HUES64 (cell line): ENCODE measurements around the gene TUB.

Experiments used
- H3K27ac ChIP-seq: 2 replicates; pipeline ENCODE4 v1.7.0; 2013; ENCODE audit warnings: low read depth, low read length, inconsistent platforms
- H3K27me3 ChIP-seq: 2 replicates; pipeline ENCODE4 v1.6.1; 2013; ENCODE audit warnings: mild to moderate bottlenecking, low read length; ENCODE audit not compliant: insufficient read depth
- H3K36me3 ChIP-seq: 2 replicates; pipeline ENCODE4 v1.6.1; 2013; ENCODE audit warnings: mild to moderate bottlenecking, low read length; ENCODE audit not compliant: insufficient read depth
- H3K4me1 ChIP-seq: 2 replicates; pipeline ENCODE4 v1.6.1; 2013; ENCODE audit warnings: mild to moderate bottlenecking, low read length, moderate library complexity; ENCODE audit not compliant: insufficient read depth
- H3K4me3 ChIP-seq: 2 replicates; pipeline ENCODE4 v1.5.1; 2013; ENCODE audit warnings: mild to moderate bottlenecking, low read length, moderate library complexity
- H3K9ac ChIP-seq: 2 replicates; pipeline ENCODE4 v1.6.1; 2013; ENCODE audit warnings: mild to moderate bottlenecking, low read depth, low read length
- H3K9me3 ChIP-seq: 2 replicates; pipeline ENCODE4 v1.6.1; 2013; ENCODE audit warnings: low read depth, low read length; ENCODE audit not compliant: insufficient read depth
- WGBS: fragments of 150-250, 120-280 bp; methylation state at CpG from one replicate; pipeline ENCODE4 v1.1.7; 2013; ENCODE audit warnings: missing lambda C conversion rate; 5-methylcytosine and 5-hydroxymethylcytosine counted together

TUB gene

GRCh38 chr11:8086571-8086970 lies 5.6 kb downstream of the TUB start:
- Histone ChIP-seq H3K27ac (no peak overlapping the region), H3K27me3 (peaks cover 7% of the 10 kb centered on the region), H3K4me3 (no peak overlapping the region), H3K4me1 (peaks cover 27% of the 10 kb centered on the region), H3K9ac (no peak overlapping the region), H3K36me3 (no peaks in the 10 kb centered on the region), H3K9me3 (no peaks in the 10 kb centered on the region)
- 93% methylated on average over 5 of the region's 7 CpGs for WGBS

GRCh38 chr11:8087185-8087584 lies 6.2 kb downstream of the TUB start:
- no peaks in the 10 kb centered on the region for H3K9me3 ChIP-seq
- H3K36me3 ChIP-seq: no peaks in the 10 kb centered on the region
- no peak overlapping the region for H3K9ac ChIP-seq
- 73% methylated on average over 4 of the region's 4 CpGs for WGBS
- no peak overlapping the region for H3K27ac ChIP-seq
- H3K4me3 ChIP-seq: no peak overlapping the region
- peaks cover under 1% of the 10 kb centered on the region for H3K27me3 ChIP-seq
- H3K4me1 ChIP-seq: peaks cover 21% of the 10 kb centered on the region

GRCh38 chr11:8087756-8088155 lies 6.7 kb downstream of the TUB start:
- peaks cover 17% of the 10 kb centered on the region for H3K4me1 ChIP-seq
- 83% methylated on average over 3 of the region's 3 CpGs for WGBS
- H3K9me3 ChIP-seq: no peaks in the 10 kb centered on the region
- H3K27ac ChIP-seq: no peak overlapping the region
- H3K27me3 ChIP-seq: no peaks in the 10 kb centered on the region
- H3K4me3 ChIP-seq: no peak overlapping the region
- no peak overlapping the region for H3K9ac ChIP-seq
- no peaks in the 10 kb centered on the region for H3K36me3 ChIP-seq

- Histone ChIP-seq H3K4me3 (no peak overlapping the region), H3K36me3 (no peaks in the 10 kb centered on the region), H3K4me1 (peaks cover 8% of the 10 kb centered on the region), H3K9me3 (no peaks in the 10 kb centered on the region), H3K27me3 (no peaks in the 10 kb centered on the region), H3K27ac (no peak overlapping the region), H3K9ac (no peak overlapping the region)
- 94% methylated on average over 17 of the region's 17 CpGs for WGBS
These were observed 8.9 kb downstream of the TUB start for GRCh38 chr11:8089791-8090510.

GRCh38 chr11:8090756-8091155 lies 9.7 kb downstream of the TUB start:
- no peaks in the 10 kb centered on the region for H3K36me3 ChIP-seq
- no peak overlapping the region for H3K9ac ChIP-seq
- no peaks in the 10 kb centered on the region for H3K9me3 ChIP-seq
- H3K4me1 ChIP-seq: no peaks in the 10 kb centered on the region; the same call in 1 of the 2 replicates
- no peak overlapping the region for H3K4me3 ChIP-seq
- no peaks in the 10 kb centered on the region for H3K27me3 ChIP-seq
- no peak overlapping the region for H3K27ac ChIP-seq
- WGBS: 57% methylated on average over 5 of the region's 5 CpGs

GRCh38 chr11:8091721-8092120 lies 10.7 kb downstream of the TUB start:
- H3K27ac ChIP-seq: no peak overlapping the region
- no peaks in the 10 kb centered on the region for H3K27me3 ChIP-seq
- WGBS: 94% methylated on average over 5 of the region's 5 CpGs
- no peaks in the 10 kb centered on the region for H3K9me3 ChIP-seq
- H3K4me3 ChIP-seq: no peak overlapping the region
- no peak overlapping the region for H3K9ac ChIP-seq
- H3K36me3 ChIP-seq: peaks cover 3% of the 10 kb centered on the region
- H3K4me1 ChIP-seq: no peaks in the 10 kb centered on the region; the same call in 1 of the 2 replicates

- H3K27me3 ChIP-seq: no peaks in the 10 kb centered on the region
These were observed 11.8 kb downstream of the TUB start for GRCh38 chr11:8092587-8093424.

GRCh38 chr11:8093931-8094575 lies 13.0 kb downstream of the TUB start:
- H3K4me1 ChIP-seq: no peaks in the 10 kb centered on the region
- 88% methylated on average over 9 of the region's 9 CpGs for WGBS
- no peak overlapping the region for H3K27ac ChIP-seq
- H3K9ac ChIP-seq: no peak overlapping the region
- H3K36me3 ChIP-seq: peaks cover 17% of the 10 kb centered on the region
- no peaks in the 10 kb centered on the region for H3K27me3 ChIP-seq
- H3K9me3 ChIP-seq: no peaks in the 10 kb centered on the region
- no peak overlapping the region for H3K4me3 ChIP-seq

More at GRCh38 chr11:8092587-8093424, 11.8 kb downstream of the TUB start:
- Histone ChIP-seq H3K36me3 (peaks cover 12% of the 10 kb centered on the region), H3K9ac (no peak overlapping the region), H3K4me3 (no peak overlapping the region), H3K4me1 (no peaks in the 10 kb centered on the region), H3K27ac (no peak overlapping the region), H3K9me3 (no peaks in the 10 kb centered on the region)
- WGBS: 60% methylated on average over 11 of the region's 11 CpGs

GRCh38 chr11:8094656-8095055 lies 13.6 kb downstream of the TUB start:
- no peaks in the 10 kb centered on the region for H3K9me3 ChIP-seq
- H3K36me3 ChIP-seq: peaks cover 21% of the 10 kb centered on the region
- H3K27ac ChIP-seq: no peak overlapping the region
- H3K4me3 ChIP-seq: no peak overlapping the region
- 94% methylated on average over 11 of the region's 11 CpGs for WGBS
- H3K9ac ChIP-seq: no peak overlapping the region
- H3K4me1 ChIP-seq: no peaks in the 10 kb centered on the region
- no peaks in the 10 kb centered on the region for H3K27me3 ChIP-seq

GRCh38 chr11:8095371-8095770 lies 14.4 kb downstream of the TUB start:
- WGBS: 95% methylated on average over 12 of the region's 12 CpGs
- peaks cover 28% of the 10 kb centered on the region for H3K36me3 ChIP-seq
- H3K27ac ChIP-seq: no peak overlapping the region
- no peak overlapping the region for H3K4me3 ChIP-seq
- no peak overlapping the region for H3K9ac ChIP-seq
- no peaks in the 10 kb centered on the region for H3K9me3 ChIP-seq
- no peaks in the 10 kb centered on the region for H3K27me3 ChIP-seq
- H3K4me1 ChIP-seq: no peaks in the 10 kb centered on the region
